ENCODE measurements around the gene USP3. TPM values are rescaled to one million over a fixed set of nuclear protein-coding genes. Genes with fewer than 3 reads are reported as not detected.

Gene USP3
- total RNA-seq, 6 experiments from 2014 or later, result 21.9 to 33.8 (median 24.8) TPM

DNA sequence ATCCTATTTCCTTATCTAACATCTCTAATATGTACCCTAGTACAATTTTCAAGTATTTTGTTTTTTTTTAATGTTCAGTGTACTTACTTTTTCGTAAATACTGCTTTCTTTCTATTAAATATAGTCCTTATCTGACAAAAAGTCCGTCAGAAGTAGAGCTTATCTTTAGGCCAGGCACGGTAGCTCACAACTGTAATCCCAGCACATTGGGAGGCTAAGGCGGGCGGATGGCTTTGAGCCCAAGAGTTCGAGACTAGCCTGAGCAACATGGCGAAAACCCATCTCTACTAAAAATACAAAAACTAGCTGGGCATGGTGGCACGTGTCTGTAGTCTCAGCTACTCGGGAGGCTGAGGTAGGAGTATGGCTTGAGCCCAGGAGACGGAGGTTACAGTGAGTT, 41.1 kb downstream of the USP3 start:
- Histone ChIP-seq H3K27me3 (no peaks in the 10 kb centered on the region), H3K9me3 (no peaks in the 10 kb centered on the region), H3K4me3 (no peak overlapping the region), H3K27ac (no peak overlapping the region), H3K4me1 (no peaks in the 10 kb centered on the region), H3K36me3 (no peaks in the 10 kb centered on the region)
- TF ChIP-seq POLR2A (IDR thresholded peaks at IDR 0.05), result no peak
- TF ChIP-seq, protein P1, sequence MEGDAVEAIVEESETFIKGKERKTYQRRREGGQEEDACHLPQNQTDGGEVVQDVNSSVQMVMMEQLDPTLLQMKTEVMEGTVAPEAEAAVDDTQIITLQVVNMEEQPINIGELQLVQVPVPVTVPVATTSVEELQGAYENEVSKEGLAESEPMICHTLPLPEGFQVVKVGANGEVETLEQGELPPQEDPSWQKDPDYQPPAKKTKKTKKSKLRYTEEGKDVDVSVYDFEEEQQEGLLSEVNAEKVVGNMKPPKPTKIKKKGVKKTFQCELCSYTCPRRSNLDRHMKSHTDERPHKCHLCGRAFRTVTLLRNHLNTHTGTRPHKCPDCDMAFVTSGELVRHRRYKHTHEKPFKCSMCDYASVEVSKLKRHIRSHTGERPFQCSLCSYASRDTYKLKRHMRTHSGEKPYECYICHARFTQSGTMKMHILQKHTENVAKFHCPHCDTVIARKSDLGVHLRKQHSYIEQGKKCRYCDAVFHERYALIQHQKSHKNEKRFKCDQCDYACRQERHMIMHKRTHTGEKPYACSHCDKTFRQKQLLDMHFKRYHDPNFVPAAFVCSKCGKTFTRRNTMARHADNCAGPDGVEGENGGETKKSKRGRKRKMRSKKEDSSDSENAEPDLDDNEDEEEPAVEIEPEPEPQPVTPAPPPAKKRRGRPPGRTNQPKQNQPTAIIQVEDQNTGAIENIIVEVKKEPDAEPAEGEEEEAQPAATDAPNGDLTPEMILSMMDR (IDR thresholded peaks at IDR 0.05), result no peak
- DNase-seq (no peak), ATAC-seq (no peak)
- intact Hi-C loops (cut with DNase I), result no loop called here
- WGBS (ENCODE audit: insufficient coverage, low coverage, low lambda C conversion rate, missing lambda C conversion rate), result 91% methylated on average over 7 of the region's 10 CpGs

DNA sequence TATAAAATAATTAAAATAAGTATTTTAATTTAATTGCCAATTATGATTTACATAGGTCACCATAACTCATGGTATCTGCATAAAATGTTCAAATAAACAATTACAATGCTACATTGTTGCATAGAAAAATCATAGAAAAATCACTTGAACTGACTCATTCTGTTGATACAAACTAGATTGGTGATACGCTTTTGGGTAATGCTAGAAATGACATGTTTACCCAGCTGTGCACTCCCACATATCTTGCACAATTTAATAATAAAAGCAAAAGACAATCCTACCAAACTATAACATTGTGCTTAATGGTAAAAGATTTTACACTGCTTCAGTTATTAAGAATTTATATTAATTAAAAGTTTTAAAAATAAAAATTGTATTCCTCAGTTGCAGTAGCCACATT, 47.0 kb downstream of the USP3 start:
- WGBS (ENCODE audit: insufficient coverage, low coverage, low lambda C conversion rate, missing lambda C conversion rate), result 0% methylated on average over 1 of the region's 1 CpG
- Histone ChIP-seq H3K9me3 (no peaks in the 10 kb centered on the region), H3K27ac (no peak overlapping the region), H3K36me3 (no peaks in the 10 kb centered on the region), H3K4me3 (no peak overlapping the region), H3K27me3 (no peaks in the 10 kb centered on the region), H3K4me1 (peaks cover 0 to 24% (median 7%) of the 10 kb centered on the region in 4 donors)
- DNase-seq, result no peak
- TF ChIP-seq, protein P1 (IDR thresholded peaks at IDR 0.05), result no peak
- TF ChIP-seq POLR2A (IDR thresholded peaks at IDR 0.05), result no peak
- ATAC-seq, result peak; percentile 31 to 59 (median 48)
- intact Hi-C loops (cut with DNase I), result no loop called here

DNA sequence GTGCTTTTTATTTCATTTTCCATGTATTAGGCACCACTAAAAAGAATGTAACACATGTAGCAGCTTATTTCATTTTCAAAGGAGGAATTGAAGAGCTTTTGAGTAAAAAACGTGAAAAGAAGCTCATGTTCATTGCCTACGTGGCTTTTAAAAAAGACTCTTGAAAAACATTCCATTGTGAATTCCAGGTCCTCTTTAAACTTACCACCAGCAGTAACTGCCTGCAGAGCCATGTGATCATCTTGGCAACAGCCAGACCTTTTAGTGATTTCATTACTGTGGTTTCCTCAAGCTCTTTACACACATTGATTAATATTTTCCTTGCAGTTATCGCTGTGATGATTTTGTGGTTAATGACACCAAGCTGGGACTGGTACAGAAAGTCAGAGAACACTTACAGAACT, 49.0 kb downstream of the USP3 start:
- peaks cover 0 to 6% (median 0%) of the 10 kb centered on the region in 4 donors for H3K36me3 ChIP-seq
- peak overlapping the region in 1 of 3 donors; percentile 2 for H3K4me3 ChIP-seq
- no peaks in the 10 kb centered on the region for H3K9me3 ChIP-seq
- 1% methylated on average over 3 of the region's 3 CpGs for WGBS (ENCODE audit: insufficient coverage, low coverage, low lambda C conversion rate, missing lambda C conversion rate)
- peaks cover 0 to 24% (median 7%) of the 10 kb centered on the region in 4 donors for H3K4me1 ChIP-seq
- no peak for DNase-seq
- intact Hi-C loops (cut with DNase I), result no loop called here
- no peaks in the 10 kb centered on the region for H3K27me3 ChIP-seq
- TF ChIP-seq, protein P1 (IDR thresholded peaks at IDR 0.05), result no peak
- TF ChIP-seq POLR2A (IDR thresholded peaks at IDR 0.05), result no peak
- ATAC-seq, result peak; percentile 83 to 94 (median 88)
- H3K27ac ChIP-seq, result peak overlapping the region; percentile 24 to 34 (median 30)

DNA sequence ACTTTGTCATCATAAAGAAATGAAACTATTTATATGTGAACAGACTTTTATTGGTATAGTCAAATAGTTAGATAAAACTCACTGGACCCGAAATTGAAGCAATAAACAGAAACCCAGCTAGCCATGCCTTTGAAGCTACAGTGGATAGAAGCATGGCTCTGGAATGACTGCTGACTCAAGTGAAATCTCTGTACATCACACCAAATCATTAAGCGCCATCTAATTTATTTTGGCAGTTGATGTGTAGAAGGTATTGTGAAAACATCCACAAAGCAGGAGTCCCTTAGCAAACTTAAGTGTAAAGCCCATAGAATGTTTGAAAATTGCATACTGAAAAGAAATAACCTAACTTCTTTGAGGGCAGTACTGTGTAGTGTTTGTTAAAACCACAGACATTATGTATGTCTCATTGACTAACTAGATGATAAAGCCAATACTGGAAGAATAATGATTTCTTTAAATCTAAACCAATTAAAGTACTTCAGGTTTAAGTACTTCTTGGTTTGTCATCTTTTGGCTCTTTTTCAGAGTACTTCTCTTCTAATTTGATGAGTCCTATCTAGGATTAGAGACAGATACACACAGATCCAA, 50.0 kb downstream of the USP3 start:
- Histone ChIP-seq H3K4me1 (peaks cover 0 to 24% (median 7%) of the 10 kb centered on the region in 4 donors), H3K27ac (no peak overlapping the region)

More for the DNA sequence above, 50.0 kb downstream of the USP3 start:
- WGBS (ENCODE audit: insufficient coverage, low coverage, low lambda C conversion rate, missing lambda C conversion rate), result 79% methylated on average over 2 of the region's 2 CpGs
- ATAC-seq, result no peak
- intact Hi-C loops (cut with DNase I), result no loop called here
- no peak for DNase-seq
- peaks cover 0 to 14% (median 0%) of the 10 kb centered on the region in 4 donors for H3K36me3 ChIP-seq
- no peaks in the 10 kb centered on the region for H3K27me3 ChIP-seq
- no peak overlapping the region for H3K4me3 ChIP-seq
- TF ChIP-seq POLR2A (IDR thresholded peaks at IDR 0.05), result no peak
- TF ChIP-seq, protein P1 (IDR thresholded peaks at IDR 0.05), result no peak
- H3K9me3 ChIP-seq, result no peaks in the 10 kb centered on the region
